Erythroblast (primary cell): Measurements from ENCODE around the gene ZC3H12D.

Experiments
- GATA1 ChIP-seq: IDR thresholded peaks from 2 replicates; pipeline ENCODE4 v1.6.1; 2011; ENCODE audit warnings: low read depth, mild to moderate bottlenecking, control low read depth, low read length, moderate library complexity
- POLR2A ChIP-seq: IDR thresholded peaks from 2 replicates; pipeline ENCODE4 v1.6.1; 2011; ENCODE audit warnings: mild to moderate bottlenecking, low read length

DNA sequence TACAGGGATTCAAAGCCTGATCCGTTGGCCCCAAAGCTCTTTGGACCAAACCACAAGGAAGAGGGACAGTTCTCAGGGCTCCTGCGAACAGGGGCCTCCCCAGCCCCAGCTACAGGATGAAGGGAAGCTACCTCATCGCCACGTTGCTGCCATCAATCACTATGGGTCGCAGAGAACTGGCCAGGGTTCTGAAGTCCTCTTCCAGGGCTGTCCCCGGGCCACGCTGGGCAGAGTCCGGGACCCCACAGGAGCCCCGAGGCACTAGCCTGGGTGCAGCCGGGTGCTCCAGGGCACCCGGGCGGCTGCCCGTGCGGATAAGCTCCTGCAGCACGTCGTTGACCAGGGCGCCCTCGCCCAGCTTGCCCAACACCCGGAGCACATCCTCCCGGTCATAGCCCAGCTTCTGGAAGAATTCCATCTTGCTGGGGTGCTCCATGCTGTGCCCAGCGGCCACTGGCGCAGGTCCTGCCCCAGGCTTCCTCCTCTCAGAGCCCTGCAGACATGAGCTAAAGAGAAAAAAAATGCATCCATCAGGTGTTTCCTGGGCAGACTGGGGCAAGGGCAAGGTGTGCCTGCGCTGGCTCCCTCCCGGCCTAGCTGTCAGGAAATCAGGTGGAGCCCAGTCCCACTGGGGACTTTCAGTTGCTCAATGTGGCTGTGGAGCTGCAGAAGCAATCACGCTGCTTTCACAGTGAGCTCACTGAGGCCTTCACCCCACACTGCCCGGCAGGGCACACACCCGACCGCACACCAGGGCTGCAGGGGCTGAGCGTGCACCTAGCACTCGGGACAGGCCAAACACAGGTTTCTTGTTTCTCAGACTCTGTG lies 10.5 kb downstream of the ZC3H12D start:
- TF ChIP-seq POLR2A (no peak), GATA1 (no peak)
